GM19025 (cell line): ENCODE data around the gene CUBN.
A peak's percentile ranks its signal among the peaks of the same experiment; 100 is the strongest.

Experiments
- ATAC-seq: cut with Tn5 transposase; IDR thresholded peaks from one replicate; pipeline ENCODE4 v1.9.1; 2021; ENCODE audit warnings: mild to moderate bottlenecking, low read depth, moderate library complexity; ENCODE audit not compliant: unreplicated experiment

Gene CUBN

GRCh38 chr10:17049195-17049594 lies 80.4 kb downstream of the CUBN start:
- ATAC-seq: no peak

GRCh38 chr10:17047908-17048307 lies 81.7 kb downstream of the CUBN start:
- ATAC-seq: no peak

GRCh38 chr10:17046989-17047388 lies 82.6 kb downstream of the CUBN start:
- no peak for ATAC-seq

- no peak for ATAC-seq
These were observed 86.0 kb downstream of the CUBN start for GRCh38 chr10:17043586-17043985.

- ATAC-seq: no peak
These were observed 87.7 kb downstream of the CUBN start for GRCh38 chr10:17041626-17042520.

- no peak for ATAC-seq
These were observed 91.0 kb downstream of the CUBN start for GRCh38 chr10:17038627-17039026.

- no peak for ATAC-seq
These were observed 91.7 kb downstream of the CUBN start for GRCh38 chr10:17037910-17038309.

GRCh38 chr10:17035446-17035845 lies 94.2 kb downstream of the CUBN start:
- no peak for ATAC-seq

- no peak for ATAC-seq
These were observed 95.9 kb downstream of the CUBN start for GRCh38 chr10:17033529-17034260.

GRCh38 chr10:17031637-17032635 lies 97.7 kb downstream of the CUBN start:
- no peak for ATAC-seq

GRCh38 chr10:17029581-17030271 lies 99.9 kb downstream of the CUBN start:
- ATAC-seq: no peak

- ATAC-seq: no peak
These were observed 100.4 kb downstream of the CUBN start for GRCh38 chr10:17029239-17029580.

- ATAC-seq: no peak
These were observed 100.8 kb downstream of the CUBN start for GRCh38 chr10:17028798-17029197.

- no peak for ATAC-seq
These were observed 102.7 kb downstream of the CUBN start for GRCh38 chr10:17026686-17027485.

GRCh38 chr10:17025444-17026295 lies 103.9 kb downstream of the CUBN start:
- ATAC-seq: no peak

GRCh38 chr10:17024461-17024860 lies 105.2 kb downstream of the CUBN start:
- ATAC-seq: no peak

- ATAC-seq: peak; percentile 93
These were observed 106.0 kb downstream of the CUBN start for GRCh38 chr10:17023386-17024298.
